Endothelial cell of umbilical vein (primary cell): ENCODE measurements around the gene UNC5C. TPM values are rescaled to one million over a fixed set of nuclear protein-coding genes. Genes with fewer than 3 reads are reported as not detected.

Experiments
- BruUV-seq: library from RNA; stranded (reverse); fragments of 400-500 nt; replicated peaks from 2 replicates; lab custom pipeline; 2021; lab: Mats Ljungman, UMichigan
- CTCF ChIA-PET: fragments of 300-600, 350-600 bp; sonication (Branson Sonifier 250); formaldehyde crosslinking; loops from one replicate; lab custom pipeline; 2021; ENCODE audit warnings: antibody characterized with exemption, inconsistent platforms; lab: Charles Lee
- POLR2A ChIA-PET: fragments of 300-600, 350-600 bp; sonication (Branson Sonifier 250); formaldehyde crosslinking; loops from one replicate; lab custom pipeline; 2021; ENCODE audit warnings: antibody characterized with exemption, inconsistent platforms; lab: Charles Lee
- DNase-seq: peaks from one replicate; pipeline ENCODE4 v3.0.0-alpha.2; 2011; ENCODE audit warnings: low read depth, low spot score
- FAIRE-seq: peaks from 2 replicates; lab custom pipeline; 2011; peaks lifted over from hg19 to GRCh38; lab: Jason Lieb, UNC
- H2AFZ ChIP-seq: 2 replicates; pipeline ENCODE4 v1.6.0; 2012; ENCODE audit warnings: low read depth, low read length, control low read depth, inconsistent platforms
- H3K27ac ChIP-seq: 2 replicates; pipeline ENCODE4 v1.5.1; 2011; ENCODE audit warnings: low read depth, mild to moderate bottlenecking, control low read depth, low read length, moderate library complexity; ENCODE audit not compliant: insufficient read depth
- H3K27me3 ChIP-seq, 2 experiments: 2 replicates each; pipeline versions ENCODE4 v1.6.0 to v1.6.1; 2011; ENCODE audit warnings: low read length in 2 of 2, mixed read lengths in 1 of 2; ENCODE audit not compliant: control insufficient read depth in 2 of 2, insufficient read depth in 2 of 2
- H3K36me3 ChIP-seq, 2 experiments: 2 replicates in 1 of 2; 3 replicates in 1 of 2; pipeline ENCODE4 v1.5.1; 2011; ENCODE audit warnings: low read length in 2 of 2, mild to moderate bottlenecking in 1 of 2, moderate library complexity in 1 of 2; ENCODE audit not compliant: control insufficient read depth in 2 of 2, insufficient read depth in 2 of 2; ENCODE audit errors: extremely low read depth in 1 of 2
- H3K4me1 ChIP-seq: 3 replicates; pipeline ENCODE4 v1.5.1; 2011; ENCODE audit warnings: mild to moderate bottlenecking, low read length; ENCODE audit not compliant: control insufficient read depth, insufficient read depth; ENCODE audit errors: extremely low read depth
- H3K4me2 ChIP-seq: 2 replicates; pipeline ENCODE4 v1.6.1; 2011; ENCODE audit warnings: low read length, control low read depth, mixed read lengths; ENCODE audit not compliant: insufficient read depth
- H3K4me3 ChIP-seq, 3 experiments: fragments of 200-600 bp in 1 of 3; sonication (generic), shearing (Covaris generic) in 1 of 3; replicated peaks in 1 of 3; 2 replicates each; pipeline ENCODE4 v1.5.1; 2011 to 2016; ENCODE audit warnings: control low read depth in 3 of 3, low read length in 3 of 3, mild to moderate bottlenecking in 2 of 3, inconsistent platforms in 1 of 3, low read depth in 1 of 3, moderate library complexity in 1 of 3; ENCODE audit not compliant: insufficient read depth in 1 of 3
- H3K79me2 ChIP-seq: 2 replicates; pipeline ENCODE4 v1.6.0; 2012; ENCODE audit warnings: low read length, inconsistent platforms; ENCODE audit not compliant: control insufficient read depth, insufficient read depth
- H3K9ac ChIP-seq: replicated peaks from 2 replicates; pipeline ENCODE3; 2011; ENCODE audit warnings: low read length, control low read depth; ENCODE audit not compliant: insufficient read depth; ENCODE audit errors: extremely low read depth
- H3K9me1 ChIP-seq: replicated peaks from 3 replicates; pipeline ENCODE4 v1.6.0; 2011; ENCODE audit warnings: mild to moderate bottlenecking, low read length; ENCODE audit not compliant: control insufficient read depth, insufficient read depth; ENCODE audit errors: extremely low read depth
- H3K9me3 ChIP-seq: replicated peaks from 2 replicates; pipeline ENCODE4 v1.5.1; 2012; ENCODE audit warnings: low read length, inconsistent platforms; ENCODE audit not compliant: control insufficient read depth, insufficient read depth
- H4K20me1 ChIP-seq: replicated peaks from 2 replicates; pipeline ENCODE3; 2011; ENCODE audit warnings: mild to moderate bottlenecking, low read length; ENCODE audit not compliant: control insufficient read depth, insufficient read depth; ENCODE audit errors: extremely low read depth
- EZH2 ChIP-seq: IDR thresholded peaks from 2 replicates; pipeline ENCODE4 v1.6.1; 2012; ENCODE audit warnings: borderline replicate concordance, low read depth, mild to moderate bottlenecking, moderate library complexity, low read length, inconsistent platforms; ENCODE audit not compliant: severe bottlenecking
- FOS ChIP-seq: IDR thresholded peaks from 2 replicates; pipeline ENCODE4 v1.6.1; 2011; ENCODE audit warnings: mild to moderate bottlenecking, low read length, moderate library complexity, borderline replicate concordance; ENCODE audit not compliant: insufficient read depth
- GATA2 ChIP-seq: IDR thresholded peaks from 2 replicates; pipeline ENCODE4 v1.7.0; 2011; ENCODE audit warnings: low read depth, mild to moderate bottlenecking, moderate library complexity, mixed read lengths, low read length; ENCODE audit not compliant: insufficient read length, insufficient read depth
- POLR2A ChIP-seq: IDR thresholded peaks from 2 replicates; pipeline ENCODE4 v1.6.1; 2012; ENCODE audit warnings: low read depth, mild to moderate bottlenecking, control low read depth, low read length
- dilution Hi-C: fragments of 300-500 bp; cut with MboI; formaldehyde crosslinking; loops from one replicate; pipeline ENCODE4 v1.15.0; 2019; ENCODE audit warnings: low sequenced_read_pairs; ENCODE audit not compliant: extremely low pct_ligation_motif_present
- intact Hi-C: fragments of 100-400 bp; cut with micrococcal nuclease; formaldehyde crosslinking; loops from one replicate; pipeline ENCODE4 v1.10.0; 2022
- polyA plus RNA-seq, 4 experiments: library from polyadenylated mRNA; depleted of rRNA in 3 of 4; stranded (reverse) in 3 of 4; unstranded in 1 of 4; fragments of >200 nt; gene quantifications; 2 replicates each; pipeline versions ENCODE4 v1.2.1 to v1.2.3, GENCODE V29; 2011 to 2012; ENCODE audit warnings: missing spikeins in 1 of 4
- total RNA-seq: library from RNA; stranded (reverse); gene quantifications from 2 replicates; pipeline ENCODE4 v1.2.3, GENCODE V29; 2021
- TF ChIP-seq, protein P1 (sequence below): IDR thresholded peaks from 2 replicates; pipeline ENCODE4 v1.6.1; 2011; ENCODE audit not compliant: insufficient read depth, insufficient read length

Gene UNC5C
- total and polyA plus RNA-seq, 2 donors (not counting 3 experiments of a cell fraction or from before 2014, with no cell fraction given): 0.44 to 0.53 TPM

DNA sequence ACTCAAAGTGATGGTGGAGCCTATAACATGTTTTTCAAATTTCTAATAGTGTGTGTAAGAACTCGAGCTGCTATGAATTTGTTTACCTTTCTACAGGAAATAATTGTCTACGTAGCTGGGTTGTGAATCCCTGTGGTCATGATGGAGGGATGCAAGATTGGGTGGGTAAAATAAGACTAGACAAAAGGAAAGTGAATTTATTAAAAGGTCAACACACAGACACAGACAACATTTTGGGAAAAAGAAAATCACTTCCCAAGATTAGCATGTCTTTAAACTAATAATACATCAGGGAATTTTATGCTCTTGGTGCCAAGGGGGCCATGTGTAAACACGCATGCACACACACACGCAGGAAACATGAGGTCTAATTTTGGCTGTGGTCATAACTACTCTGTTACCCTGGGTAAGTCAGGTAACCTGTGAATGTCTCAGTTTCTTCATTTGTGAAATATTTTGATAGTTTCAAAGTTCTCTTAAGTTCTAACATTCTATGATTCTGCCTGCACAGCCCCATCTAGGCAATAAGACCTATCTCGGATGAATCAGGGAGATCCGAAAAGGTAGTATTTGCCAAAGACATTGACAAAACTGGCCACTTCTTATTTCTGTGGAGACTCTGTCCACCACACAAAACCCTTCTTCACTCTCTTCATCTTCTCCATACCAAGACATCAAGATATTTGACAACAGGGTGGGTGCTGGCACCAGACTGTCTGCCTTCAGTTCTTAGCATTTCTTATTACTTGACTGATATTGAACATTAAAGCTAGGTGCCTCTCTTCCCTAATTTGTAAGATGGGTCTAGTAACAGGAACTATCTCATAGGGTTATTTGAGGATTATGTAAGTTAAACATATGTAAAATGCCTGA lies 1.6 kb upstream of the UNC5C start:
- H2AFZ ChIP-seq: peak overlapping the region; percentile 89
- BruUV-seq: no TSS peak

DNA sequence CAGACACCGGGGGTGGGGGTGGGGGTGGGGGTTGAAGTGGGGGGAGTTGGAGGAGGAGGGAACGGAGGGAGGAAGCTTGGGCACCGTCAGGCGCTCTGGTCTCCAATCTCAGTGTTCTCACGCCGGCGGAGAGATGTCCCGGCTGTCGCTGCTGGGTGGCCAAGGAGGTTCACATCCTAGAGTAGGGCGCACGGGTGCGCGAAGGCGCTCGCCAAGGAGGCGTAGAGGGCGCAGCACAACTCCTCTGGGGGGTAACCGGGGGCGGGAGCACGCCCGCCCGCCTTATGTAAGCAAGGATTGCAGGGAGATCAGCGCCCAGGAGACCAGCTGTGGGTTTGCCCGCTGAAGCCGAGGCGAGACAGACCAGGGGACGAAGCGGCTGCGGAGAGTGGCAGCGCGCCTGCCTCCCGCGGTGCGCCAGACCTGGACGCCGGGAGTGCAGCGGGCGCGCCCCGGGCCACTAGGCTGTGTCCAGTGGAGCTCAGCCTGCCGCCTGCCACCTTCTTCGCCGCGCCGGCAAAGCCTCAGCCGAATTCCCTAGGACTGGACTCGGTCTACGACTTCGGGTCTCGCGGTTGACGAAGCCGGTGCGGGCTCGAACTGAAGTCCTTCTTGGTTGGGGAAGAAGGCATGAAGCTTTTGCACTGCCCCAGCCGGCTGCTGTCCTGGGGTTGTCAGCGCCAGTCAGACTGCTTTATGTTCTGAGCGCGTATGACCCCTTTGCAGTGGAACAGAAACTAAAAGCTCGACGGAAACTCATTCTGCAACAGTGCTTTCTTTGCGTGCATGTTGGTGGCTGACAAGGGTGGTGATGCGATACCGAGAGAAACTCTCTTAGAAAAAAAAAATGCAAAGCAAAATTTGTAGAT lies 707 bp upstream of the UNC5C start:
- Histone ChIP-seq H3K9me3 (no peaks in the 10 kb centered on the region), H3K36me3 (no peaks in the 10 kb centered on the region), H3K4me1 (peaks cover 20% of the 10 kb centered on the region), H3K79me2 (no peaks in the 10 kb centered on the region), H3K9ac (peak overlapping the region; percentile 8), H3K9me1 (no peaks in the 10 kb centered on the region), H3K27me3 (peaks cover 38 to 42% of the 10 kb centered on the region in 2 experiments), H3K4me3 (peak overlapping the region; percentile 55 to 88 (median 82)), H2AFZ (peak overlapping the region; percentile 89), H3K27ac (no peak overlapping the region), H4K20me1 (no peaks in the 10 kb centered on the region), H3K4me2 (peak overlapping the region; percentile 98)
- intact Hi-C loops: loop anchor here (2.0 to 10.0 kb wide), 2 partner anchors 383 to 805 kb away; no protein-coding TSS in a partner anchor
- TF ChIP-seq FOS (no peak), EZH2 (peak; percentile 28)
- dilution Hi-C loops: no loop called here
- POLR2A ChIA-PET: no interaction called here
- DNase-seq (peak; percentile 41), FAIRE-seq (peak; percentile 90)
- no TSS peak for BruUV-seq
- CTCF ChIA-PET: interaction anchor here (3.5 to 3.7 kb wide), 2 partner anchors 11 to 40 kb away, joined by 15 to 21 read pairs; no protein-coding TSS in a partner anchor

More for the DNA sequence above, 1.6 kb upstream of the UNC5C start:
- H3K27ac ChIP-seq: no peak overlapping the region
- H3K9ac ChIP-seq: no peak overlapping the region
- dilution Hi-C loops: no loop called here
- no peaks in the 10 kb centered on the region for H4K20me1 ChIP-seq
- intact Hi-C loops: no loop called here
- H3K4me3 ChIP-seq: peak overlapping the region; percentile 55 to 88 (median 82)
- no peaks in the 10 kb centered on the region for H3K79me2 ChIP-seq
- H3K27me3 ChIP-seq: peaks cover 42 to 47% of the 10 kb centered on the region in 2 experiments
- H3K4me1 ChIP-seq: peaks cover 20% of the 10 kb centered on the region
- peak overlapping the region; percentile 98 for H3K4me2 ChIP-seq
- H3K9me3 ChIP-seq: no peaks in the 10 kb centered on the region
- TF ChIP-seq EZH2 (no peak), POLR2A (no peak), GATA2 (no peak)
- TF ChIP-seq, protein P1, sequence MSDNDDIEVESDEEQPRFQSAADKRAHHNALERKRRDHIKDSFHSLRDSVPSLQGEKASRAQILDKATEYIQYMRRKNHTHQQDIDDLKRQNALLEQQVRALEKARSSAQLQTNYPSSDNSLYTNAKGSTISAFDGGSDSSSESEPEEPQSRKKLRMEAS: no peak
- DNase-seq: peak; percentile 6
- no peak for FAIRE-seq
- CTCF ChIA-PET: no interaction called here
- no peaks in the 10 kb centered on the region for H3K9me1 ChIP-seq
- no peaks in the 10 kb centered on the region for H3K36me3 ChIP-seq
- POLR2A ChIA-PET: no interaction called here
